Suprapubic skin (tissue), 4 donors: Measurements from ENCODE around the gene HERPUD1. TPM values are rescaled to one million over a fixed set of nuclear protein-coding genes. Genes with fewer than 3 reads are reported as not detected.
"Not testable (repeated sequence)": the region's sequence is repeated elsewhere in the genome, so short reads cannot be mapped to it uniquely, and the experiment has no call there.

ENCODE experiments used
- DNase-seq, 2 donors: peaks; one replicate each; pipeline ENCODE4 v3.0.0-alpha.2; 2019; ENCODE audit warnings: low spot score in 2 of 2
- H3K27ac ChIP-seq: fragments of 200-600 bp; sonication (generic); one replicate; pipeline ENCODE4 v1.5.1; 2019
- H3K27me3 ChIP-seq: fragments of 200-600 bp; sonication (generic); one replicate; pipeline ENCODE4 v1.5.1; 2019
- H3K36me3 ChIP-seq: fragments of 200-600 bp; sonication (generic); one replicate; pipeline ENCODE4 v1.5.1; 2019
- H3K4me1 ChIP-seq: fragments of 200-600 bp; sonication (generic); one replicate; pipeline ENCODE4 v1.5.1; 2019
- H3K4me3 ChIP-seq: fragments of 200-600 bp; sonication (generic); one replicate; pipeline ENCODE4 v1.5.1; 2019; ENCODE audit warnings: mild to moderate bottlenecking
- H3K9me3 ChIP-seq: fragments of 200-600 bp; sonication (generic); one replicate; pipeline ENCODE4 v1.5.1; 2019
- CTCF ChIP-seq, 2 donors: fragments of 200-600 bp in 1 of 2; fragments of 450-650 bp in 1 of 2; sonication (generic) in 1 of 2; IDR thresholded peaks; one replicate each; pipeline ENCODE4 v1.5.1; 2016 to 2019; ENCODE audit warnings: antibody characterized with exemption in 2 of 2, mild to moderate bottlenecking in 1 of 2, moderate library complexity in 1 of 2
- EP300 ChIP-seq: sonication (generic); formaldehyde crosslinking; IDR thresholded peaks from one replicate; pipeline ENCODE4 v1.6.1; 2017; ENCODE audit warnings: antibody characterized with exemption
- POLR2A ChIP-seq, 2 donors: fragments of 450-650 bp; IDR thresholded peaks; one replicate each; pipeline ENCODE4 v1.6.1; 2017; ENCODE audit warnings: antibody characterized with exemption in 2 of 2, mild to moderate bottlenecking in 2 of 2, moderate library complexity in 2 of 2
- POLR2AphosphoS5 ChIP-seq, 3 donors: sonication (generic); formaldehyde crosslinking; IDR thresholded peaks; one replicate each; pipeline ENCODE4 v1.6.1; 2017; ENCODE audit warnings: antibody characterized with exemption in 3 of 3
- WGBS: methylation state at CpG from one replicate; pipeline ENCODE4 v1.1.5; 2018; 5-methylcytosine and 5-hydroxymethylcytosine counted together
- total RNA-seq, 4 donors: library from RNA; depleted of rRNA; stranded (reverse); fragments of >200 nt; gene quantifications; one replicate each; pipeline ENCODE4 v1.1.0, GENCODE V29; 2016

HERPUD1 gene
- total RNA-seq, 4 donors from 2014 or later = 146 to 246 (median 160) TPM

- TF ChIP-seq POLR2A (IDR thresholded peaks at IDR 0.05) (peak in 1 of 2 donors; percentile 65), CTCF (IDR thresholded peaks at IDR 0.05) (no peak), POLR2AphosphoS5 (IDR thresholded peaks at IDR 0.05) (peak in 2 of 3 donors; percentile 74 to 82)
- H3K36me3 ChIP-seq = no peaks in the 10 kb centered on the region
- WGBS = 4% methylated on average over 38 of the region's 64 CpGs
- H3K9me3 ChIP-seq = no peaks in the 10 kb centered on the region
- H3K27ac ChIP-seq = peak within 1 kb of the TSS; percentile 81
- H3K4me1 ChIP-seq = peaks cover 66% of the 10 kb centered on the region
- DNase-seq = peak; percentile 91 to 94
- H3K4me3 ChIP-seq = peak within 1 kb of the TSS; percentile 90
- H3K27me3 ChIP-seq = no peaks in the 10 kb centered on the region
These were observed 57.3 kb downstream of the HERPUD1 start, which contains the start of gene NLRC5 for GRCh38 chr16:56988948-56989945. NLRC5 (plus strand) TSS chr16:56989557; CDS start chr16:57020713, 31,156 bp downstream.

- Histone ChIP-seq H3K4me3 (peak overlapping the region; percentile 90), H3K27ac (peak overlapping the region; percentile 81), H3K27me3 (no peaks in the 10 kb centered on the region), H3K36me3 (no peaks in the 10 kb centered on the region), H3K4me1 (peaks cover 67% of the 10 kb centered on the region), H3K9me3 (no peaks in the 10 kb centered on the region)
- WGBS = 14% methylated on average over 7 of the region's 7 CpGs
- DNase-seq = no peak
- TF ChIP-seq POLR2A (IDR thresholded peaks at IDR 0.05) (no peak), EP300 (no peak), CTCF (IDR thresholded peaks at IDR 0.05) (no peak), POLR2AphosphoS5 (IDR thresholded peaks at IDR 0.05) (no peak)
These were observed 58.0 kb downstream of the HERPUD1 start for GRCh38 chr16:56989988-56990387.

GRCh38 chr16:56990407-56991286 is 58.7 kb downstream of the HERPUD1 start:
- 43% methylated on average over 16 of the region's 16 CpGs for WGBS
- peak; percentile 44 to 45 for DNase-seq
- Histone ChIP-seq H3K9me3 (no peaks in the 10 kb centered on the region), H3K36me3 (no peaks in the 10 kb centered on the region), H3K4me3 (peak overlapping the region; percentile 90), H3K4me1 (peaks cover 66% of the 10 kb centered on the region), H3K27me3 (no peaks in the 10 kb centered on the region), H3K27ac (no peak overlapping the region)
- TF ChIP-seq CTCF (IDR thresholded peaks at IDR 0.05) (no peak), EP300 (no peak), POLR2AphosphoS5 (IDR thresholded peaks at IDR 0.05) (no peak), POLR2A (IDR thresholded peaks at IDR 0.05) (no peak)

- not testable (repeated sequence) for H3K4me3 ChIP-seq, H3K27ac ChIP-seq, H3K27me3 ChIP-seq, H3K36me3 ChIP-seq, H3K9me3 ChIP-seq, DNase-seq
- H3K4me1 ChIP-seq = peaks cover 57% of the 10 kb centered on the region
- WGBS = 57% methylated on average over 1 of the region's 1 CpG
These were observed 60.5 kb downstream of the HERPUD1 start for GRCh38 chr16:56992431-56992830.

GRCh38 chr16:56993204-56993603 is 61.3 kb downstream of the HERPUD1 start:
- no peaks in the 10 kb centered on the region for H3K9me3 ChIP-seq
- TF ChIP-seq EP300 (no peak), POLR2AphosphoS5 (IDR thresholded peaks at IDR 0.05) (no peak)
- peak in 1 of 2 donors; percentile 7 for DNase-seq
- peaks cover 50% of the 10 kb centered on the region for H3K4me1 ChIP-seq
- no peak overlapping the region for H3K4me3 ChIP-seq
- no peaks in the 10 kb centered on the region for H3K27me3 ChIP-seq
- no peaks in the 10 kb centered on the region for H3K36me3 ChIP-seq
- no peak overlapping the region for H3K27ac ChIP-seq
- WGBS = 26% methylated on average over 2 of the region's 2 CpGs
